Measurements from ENCODE around the gene FOXP1.

Gene FOXP1

DNA sequence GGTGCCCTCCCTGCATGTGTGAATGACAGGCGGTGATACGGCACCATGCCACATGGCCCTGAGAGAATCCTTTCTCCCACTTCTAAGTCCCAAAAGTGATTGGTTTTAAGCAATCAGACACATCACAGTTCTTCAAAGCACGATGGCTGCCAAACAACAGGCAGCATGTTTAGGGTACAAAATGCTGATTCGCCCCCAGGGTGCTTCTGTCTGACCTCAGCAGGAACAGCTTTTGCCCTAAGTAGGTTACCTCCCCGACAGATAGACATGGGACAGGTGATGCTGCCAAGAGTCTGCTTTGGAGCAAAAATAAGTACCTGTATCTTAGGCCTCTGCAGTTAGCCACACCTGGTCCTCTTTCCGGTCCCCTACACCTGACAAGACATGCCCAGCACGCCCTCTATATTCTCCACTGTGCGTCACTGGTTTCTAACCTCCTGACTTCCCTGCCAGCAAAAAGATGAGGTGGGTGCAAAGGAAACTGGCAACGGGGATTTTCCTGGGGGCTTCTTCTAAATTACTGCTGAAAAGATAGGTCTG lies 549.8 kb downstream of the FOXP1 start:
- Histone ChIP-seq H3K4me1 (ENCODE audit: control insufficient read depth in 5 of 5, insufficient read depth in 5 of 5, low read length in 5 of 5) (peaks cover 5 to 39% (median 33%) of the 10 kb centered on the region in 5 donors), H3K27me3 (ENCODE audit: control insufficient read depth in 5 of 5, insufficient read depth in 4 of 5, low read length in 5 of 5) (no peaks in the 10 kb centered on the region), H3K27ac (ENCODE audit: low read depth, low read length) (no peak overlapping the region), H3K9ac (ENCODE audit: low read length in 5 of 5) (no peak overlapping the region), H3K36me3 (ENCODE audit: control insufficient read depth in 5 of 5, insufficient read depth in 5 of 5, low read length in 5 of 5) (peaks cover 15 to 28% (median 16%) of the 10 kb centered on the region in 5 donors), H3K4me3 (ENCODE audit: low read depth in 1 of 5, low read length in 5 of 5) (no peak overlapping the region), H3K9me3 (ENCODE audit: control insufficient read depth in 5 of 5, low read length in 5 of 5) (no peaks in the 10 kb centered on the region)

DNA sequence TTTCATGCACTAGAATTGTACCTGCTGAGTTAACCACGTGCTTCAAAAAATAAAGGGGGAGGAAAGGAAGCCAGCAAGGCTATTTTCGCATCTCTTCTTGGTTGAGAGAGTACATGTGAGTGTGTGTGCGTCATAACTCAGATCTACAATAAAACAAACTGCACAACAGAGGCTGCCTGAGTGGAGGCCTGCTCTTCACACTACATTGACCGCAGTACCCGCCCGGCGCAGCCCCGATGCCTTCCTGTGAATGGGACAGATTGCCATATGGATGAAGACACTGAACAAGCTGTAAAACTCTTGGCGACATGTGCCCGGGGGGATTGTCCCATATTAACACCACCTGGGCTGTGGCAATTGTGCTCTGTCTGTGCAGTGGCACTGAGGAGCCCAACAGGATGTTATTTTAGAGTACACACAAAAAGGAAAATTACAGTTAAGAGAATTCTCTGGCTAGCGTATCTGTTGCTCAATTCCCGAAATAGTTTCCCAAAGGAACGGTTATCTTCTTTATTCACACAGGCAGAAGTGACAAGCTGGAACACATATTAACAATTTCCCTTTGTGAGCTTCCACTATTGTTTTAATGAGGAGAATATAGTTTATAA lies 551.5 kb downstream of the FOXP1 start:
- H3K9ac ChIP-seq (ENCODE audit: low read length in 5 of 5) = peak overlapping the region in 3 of 5 donors; percentile 2 to 24 (median 21)
- peak overlapping the region in 1 of 5 donors; percentile 16 for H3K4me3 ChIP-seq (ENCODE audit: low read depth in 1 of 5, low read length in 5 of 5)
- H3K4me1 ChIP-seq (ENCODE audit: control insufficient read depth in 5 of 5, insufficient read depth in 5 of 5, low read length in 5 of 5) = peaks cover 5 to 39% (median 33%) of the 10 kb centered on the region in 5 donors
- peak overlapping the region; percentile 54 for H3K27ac ChIP-seq (ENCODE audit: low read depth, low read length)
- peaks cover 4 to 15% (median 8%) of the 10 kb centered on the region in 5 donors for H3K36me3 ChIP-seq (ENCODE audit: control insufficient read depth in 5 of 5, insufficient read depth in 5 of 5, low read length in 5 of 5)
- H3K27me3 ChIP-seq (ENCODE audit: control insufficient read depth in 5 of 5, insufficient read depth in 4 of 5, low read length in 5 of 5) = no peaks in the 10 kb centered on the region
- no peaks in the 10 kb centered on the region for H3K9me3 ChIP-seq (ENCODE audit: control insufficient read depth in 5 of 5, low read length in 5 of 5)

DNA sequence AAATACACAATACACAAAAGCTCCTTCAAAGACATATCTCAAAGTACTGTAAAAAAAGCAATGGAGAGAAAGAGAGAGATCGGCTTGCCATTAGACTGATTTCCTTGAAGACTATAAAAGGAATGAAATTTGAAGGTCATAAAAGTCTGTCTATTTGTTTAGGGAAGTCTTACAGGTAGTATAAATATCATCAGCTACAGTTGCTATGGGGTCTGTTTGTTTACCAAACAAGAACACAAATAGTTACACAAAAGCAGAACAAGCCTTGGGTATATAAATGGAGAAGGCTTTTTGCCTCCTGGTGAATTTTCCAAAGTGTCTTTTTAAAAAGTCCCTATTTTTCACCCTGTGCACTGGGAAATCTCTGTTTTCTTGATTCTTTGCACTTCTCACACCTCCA lies 552.3 kb downstream of the FOXP1 start:
- Histone ChIP-seq H3K4me1 (ENCODE audit: control insufficient read depth in 5 of 5, insufficient read depth in 5 of 5, low read length in 5 of 5) (peaks cover 5 to 39% (median 37%) of the 10 kb centered on the region in 5 donors), H3K36me3 (ENCODE audit: control insufficient read depth in 5 of 5, insufficient read depth in 5 of 5, low read length in 5 of 5) (peaks cover 2 to 17% (median 8%) of the 10 kb centered on the region in 5 donors), H3K4me3 (ENCODE audit: low read depth in 1 of 5, low read length in 5 of 5) (no peak overlapping the region), H3K27me3 (ENCODE audit: control insufficient read depth in 5 of 5, insufficient read depth in 4 of 5, low read length in 5 of 5) (no peaks in the 10 kb centered on the region), H3K27ac (ENCODE audit: low read depth, low read length) (no peak overlapping the region), H3K9ac (ENCODE audit: low read length in 5 of 5) (no peak overlapping the region), H3K9me3 (ENCODE audit: control insufficient read depth in 5 of 5, low read length in 5 of 5) (no peaks in the 10 kb centered on the region)

DNA sequence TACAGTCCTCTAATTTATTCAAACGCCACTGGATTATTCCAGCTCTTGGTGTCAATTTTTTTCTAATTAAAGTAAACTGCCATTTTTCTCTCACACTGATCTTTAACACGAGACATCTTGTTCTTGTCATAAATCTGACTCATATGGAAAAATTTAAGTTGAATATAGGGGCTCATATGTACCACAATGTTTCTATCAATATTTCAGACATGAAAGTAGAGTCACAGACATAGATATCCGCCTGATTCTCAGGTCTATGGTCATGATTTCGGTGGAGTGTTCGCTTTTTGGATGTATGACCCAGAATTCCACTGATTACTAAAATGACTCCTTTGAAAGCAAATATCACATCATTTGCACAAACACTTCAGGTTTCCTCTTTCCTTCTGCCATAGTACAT lies 552.8 kb downstream of the FOXP1 start:
- H3K9ac ChIP-seq (ENCODE audit: low read length in 5 of 5) = no peak overlapping the region
- no peak overlapping the region for H3K4me3 ChIP-seq (ENCODE audit: low read depth in 1 of 5, low read length in 5 of 5)
- H3K4me1 ChIP-seq (ENCODE audit: control insufficient read depth in 5 of 5, insufficient read depth in 5 of 5, low read length in 5 of 5) = peaks cover 5 to 39% (median 37%) of the 10 kb centered on the region in 5 donors
- peaks cover 1 to 17% (median 7%) of the 10 kb centered on the region in 5 donors for H3K36me3 ChIP-seq (ENCODE audit: control insufficient read depth in 5 of 5, insufficient read depth in 5 of 5, low read length in 5 of 5)
- no peaks in the 10 kb centered on the region for H3K27me3 ChIP-seq (ENCODE audit: control insufficient read depth in 5 of 5, insufficient read depth in 4 of 5, low read length in 5 of 5)
- H3K27ac ChIP-seq (ENCODE audit: low read depth, low read length) = no peak overlapping the region
- no peaks in the 10 kb centered on the region for H3K9me3 ChIP-seq (ENCODE audit: control insufficient read depth in 5 of 5, low read length in 5 of 5)

DNA sequence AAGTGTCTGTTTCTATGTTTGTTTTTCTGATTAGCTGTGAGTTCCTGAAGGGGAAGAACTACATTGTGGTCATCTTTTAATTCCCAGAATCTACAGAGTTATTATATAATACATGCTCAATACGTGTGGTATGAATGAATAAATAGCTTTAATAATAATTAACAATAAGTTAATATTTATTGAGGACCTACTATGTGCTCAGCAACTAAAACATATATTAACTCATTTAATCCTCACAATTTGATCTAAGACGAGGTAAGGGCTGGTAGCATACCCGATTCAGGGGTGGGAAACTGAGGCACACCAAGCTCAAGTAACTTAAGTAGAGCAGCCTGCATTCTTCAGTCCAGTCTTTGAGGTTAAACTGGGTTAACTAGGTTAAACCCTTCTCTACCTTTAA lies 553.8 kb downstream of the FOXP1 start:
- Histone ChIP-seq H3K9me3 (ENCODE audit: control insufficient read depth in 5 of 5, low read length in 5 of 5) (no peaks in the 10 kb centered on the region), H3K4me3 (ENCODE audit: low read depth in 1 of 5, low read length in 5 of 5) (no peak overlapping the region), H3K9ac (ENCODE audit: low read length in 5 of 5) (no peak overlapping the region), H3K27ac (ENCODE audit: low read depth, low read length) (no peak overlapping the region), H3K27me3 (ENCODE audit: control insufficient read depth in 5 of 5, insufficient read depth in 4 of 5, low read length in 5 of 5) (no peaks in the 10 kb centered on the region), H3K36me3 (ENCODE audit: control insufficient read depth in 5 of 5, insufficient read depth in 5 of 5, low read length in 5 of 5) (peaks cover 0 to 14% (median 7%) of the 10 kb centered on the region in 5 donors), H3K4me1 (ENCODE audit: control insufficient read depth in 5 of 5, insufficient read depth in 5 of 5, low read length in 5 of 5) (peaks cover 5 to 46% (median 43%) of the 10 kb centered on the region in 5 donors)

DNA sequence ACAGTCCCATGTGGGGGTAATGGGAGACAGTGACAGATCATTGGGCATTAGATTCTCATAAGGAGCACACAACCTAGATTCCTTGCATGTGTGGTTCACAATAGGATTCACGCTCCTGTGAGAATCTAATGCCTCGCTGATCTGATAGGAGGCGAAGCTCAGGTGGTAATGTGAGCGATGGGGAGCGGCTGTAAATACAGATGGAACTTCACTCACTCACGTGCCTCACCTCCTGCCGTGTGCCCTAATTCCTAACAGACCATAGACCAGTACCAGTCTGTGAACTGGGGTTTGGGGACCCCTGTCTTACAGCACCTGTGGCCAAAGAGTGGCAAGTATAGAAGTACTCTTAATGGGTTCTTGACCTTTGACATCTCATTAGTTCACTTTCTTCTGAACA lies 554.7 kb downstream of the FOXP1 start:
- H3K27ac ChIP-seq (ENCODE audit: low read depth, low read length) = no peak overlapping the region
- H3K9me3 ChIP-seq (ENCODE audit: control insufficient read depth in 5 of 5, low read length in 5 of 5) = no peaks in the 10 kb centered on the region
- peaks cover 5 to 49% (median 45%) of the 10 kb centered on the region in 5 donors for H3K4me1 ChIP-seq (ENCODE audit: control insufficient read depth in 5 of 5, insufficient read depth in 5 of 5, low read length in 5 of 5)
- H3K4me3 ChIP-seq (ENCODE audit: low read depth in 1 of 5, low read length in 5 of 5) = no peak overlapping the region
- no peak overlapping the region for H3K9ac ChIP-seq (ENCODE audit: low read length in 5 of 5)
- no peaks in the 10 kb centered on the region for H3K27me3 ChIP-seq (ENCODE audit: control insufficient read depth in 5 of 5, insufficient read depth in 4 of 5, low read length in 5 of 5)
- H3K36me3 ChIP-seq (ENCODE audit: control insufficient read depth in 5 of 5, insufficient read depth in 5 of 5, low read length in 5 of 5) = peaks cover under 1 to 12% (median 5%) of the 10 kb centered on the region in 5 donors

DNA sequence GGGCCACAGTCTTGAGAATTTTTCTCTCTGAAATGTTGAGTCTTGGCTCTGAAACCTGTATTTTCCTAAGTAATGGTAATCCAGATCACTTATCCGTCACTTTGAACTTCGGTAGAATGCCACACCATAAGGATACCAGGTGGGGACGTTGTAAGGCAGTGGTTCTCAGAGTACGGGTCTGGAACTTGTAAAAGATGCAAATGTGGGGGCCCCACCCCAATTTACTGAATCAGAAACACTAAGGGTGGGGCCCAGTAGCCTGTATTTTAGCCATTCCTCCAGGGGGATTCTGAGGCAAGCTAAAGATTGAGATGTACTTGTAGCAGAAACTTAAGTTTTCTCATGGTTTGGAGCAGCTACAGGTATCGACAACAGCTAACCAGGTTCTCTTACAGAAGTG lies 555.3 kb downstream of the FOXP1 start:
- Histone ChIP-seq H3K4me1 (ENCODE audit: control insufficient read depth in 5 of 5, insufficient read depth in 5 of 5, low read length in 5 of 5) (peaks cover 5 to 49% (median 45%) of the 10 kb centered on the region in 5 donors), H3K27me3 (ENCODE audit: control insufficient read depth in 5 of 5, insufficient read depth in 4 of 5, low read length in 5 of 5) (no peaks in the 10 kb centered on the region), H3K9ac (ENCODE audit: low read length in 5 of 5) (no peak overlapping the region), H3K4me3 (ENCODE audit: low read depth in 1 of 5, low read length in 5 of 5) (no peak overlapping the region), H3K36me3 (ENCODE audit: control insufficient read depth in 5 of 5, insufficient read depth in 5 of 5, low read length in 5 of 5) (peaks cover 5 to 8% (median 6%) of the 10 kb centered on the region in 5 donors), H3K9me3 (ENCODE audit: control insufficient read depth in 5 of 5, low read length in 5 of 5) (no peaks in the 10 kb centered on the region), H3K27ac (ENCODE audit: low read depth, low read length) (no peak overlapping the region)

DNA sequence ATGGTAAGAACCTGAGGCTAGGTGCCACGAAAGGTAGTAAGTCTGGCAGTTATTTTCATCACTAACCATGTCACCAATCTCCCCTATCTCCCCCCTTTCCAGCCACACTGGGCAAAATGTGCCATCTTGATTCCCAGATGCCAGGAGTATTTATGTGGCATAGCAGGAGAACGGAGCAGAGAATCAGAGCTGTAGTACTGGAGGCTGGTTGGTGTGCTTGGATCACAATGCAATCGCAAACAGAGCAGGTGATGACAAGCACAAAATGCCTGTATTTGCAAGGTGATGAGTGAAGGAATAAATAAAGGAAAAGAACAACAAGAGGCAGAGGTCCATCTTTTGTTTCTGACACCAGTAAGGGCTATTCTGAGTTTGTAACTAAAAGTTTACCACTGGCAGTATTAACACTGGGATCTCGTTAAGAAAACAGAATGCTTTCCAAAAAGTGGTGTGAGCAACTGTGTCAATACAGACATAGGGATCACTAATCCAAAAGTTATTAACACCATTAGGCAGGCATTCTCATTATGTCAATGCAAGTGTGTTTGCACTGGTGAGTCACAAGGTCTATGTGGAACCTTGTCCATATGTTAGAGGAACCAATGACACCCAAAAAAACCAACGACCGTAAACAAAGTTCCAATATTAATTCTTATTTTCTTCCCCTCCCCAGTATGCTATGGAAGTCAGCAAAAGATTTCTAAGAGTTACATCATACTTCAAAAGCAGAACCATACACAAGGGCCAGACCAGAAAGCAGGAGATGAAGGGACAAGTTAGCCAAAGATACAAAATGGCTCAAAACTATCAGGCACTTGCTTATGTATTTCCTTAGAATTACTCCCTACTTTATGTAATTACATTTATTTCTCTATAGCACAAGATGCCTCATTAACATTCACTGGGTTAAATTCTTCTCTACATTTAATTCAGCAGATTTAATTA lies 556.6 kb downstream of the FOXP1 start:
- peaks cover under 1 to 37% (median 35%) of the 10 kb centered on the region in 5 donors for H3K4me1 ChIP-seq (ENCODE audit: control insufficient read depth in 5 of 5, insufficient read depth in 5 of 5, low read length in 5 of 5)
- H3K9ac ChIP-seq (ENCODE audit: low read length in 5 of 5) = no peak overlapping the region
- peaks cover 5 to 11% (median 7%) of the 10 kb centered on the region in 5 donors for H3K36me3 ChIP-seq (ENCODE audit: control insufficient read depth in 5 of 5, insufficient read depth in 5 of 5, low read length in 5 of 5)
- no peaks in the 10 kb centered on the region for H3K9me3 ChIP-seq (ENCODE audit: control insufficient read depth in 5 of 5, low read length in 5 of 5)
- H3K4me3 ChIP-seq (ENCODE audit: low read depth in 1 of 5, low read length in 5 of 5) = no peak overlapping the region
- H3K27ac ChIP-seq (ENCODE audit: low read depth, low read length) = peak overlapping the region; percentile 17
- H3K27me3 ChIP-seq (ENCODE audit: control insufficient read depth in 5 of 5, insufficient read depth in 4 of 5, low read length in 5 of 5) = no peaks in the 10 kb centered on the region

DNA sequence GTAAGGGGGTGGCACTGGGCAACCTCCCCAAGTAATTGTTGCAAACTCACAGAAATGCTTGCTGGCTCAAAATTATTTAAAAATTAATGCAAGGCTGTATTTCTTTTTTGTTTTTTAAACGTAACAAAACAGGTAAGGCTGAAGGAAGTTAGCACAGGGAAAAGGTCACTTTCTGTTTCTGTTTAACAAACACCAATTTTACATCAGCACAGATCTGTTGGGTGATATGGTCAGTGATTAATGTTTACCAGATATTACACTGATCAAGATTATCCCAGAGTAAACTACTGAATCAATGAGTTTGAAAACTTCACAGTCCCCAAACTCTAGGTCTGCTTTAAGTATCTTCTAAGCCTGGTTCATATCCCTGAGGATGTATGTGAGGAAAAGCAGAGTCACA lies 558.0 kb downstream of the FOXP1 start:
- peaks cover 5 to 11% (median 7%) of the 10 kb centered on the region in 5 donors for H3K36me3 ChIP-seq (ENCODE audit: control insufficient read depth in 5 of 5, insufficient read depth in 5 of 5, low read length in 5 of 5)
- no peaks in the 10 kb centered on the region for H3K27me3 ChIP-seq (ENCODE audit: control insufficient read depth in 5 of 5, insufficient read depth in 4 of 5, low read length in 5 of 5)
- no peak overlapping the region for H3K4me3 ChIP-seq (ENCODE audit: low read depth in 1 of 5, low read length in 5 of 5)
- H3K9ac ChIP-seq (ENCODE audit: low read length in 5 of 5) = no peak overlapping the region
- peaks cover 0 to 28% (median 23%) of the 10 kb centered on the region in 5 donors for H3K4me1 ChIP-seq (ENCODE audit: control insufficient read depth in 5 of 5, insufficient read depth in 5 of 5, low read length in 5 of 5)
- H3K27ac ChIP-seq (ENCODE audit: low read depth, low read length) = peak overlapping the region; percentile 55
- H3K9me3 ChIP-seq (ENCODE audit: control insufficient read depth in 5 of 5, low read length in 5 of 5) = no peaks in the 10 kb centered on the region

DNA sequence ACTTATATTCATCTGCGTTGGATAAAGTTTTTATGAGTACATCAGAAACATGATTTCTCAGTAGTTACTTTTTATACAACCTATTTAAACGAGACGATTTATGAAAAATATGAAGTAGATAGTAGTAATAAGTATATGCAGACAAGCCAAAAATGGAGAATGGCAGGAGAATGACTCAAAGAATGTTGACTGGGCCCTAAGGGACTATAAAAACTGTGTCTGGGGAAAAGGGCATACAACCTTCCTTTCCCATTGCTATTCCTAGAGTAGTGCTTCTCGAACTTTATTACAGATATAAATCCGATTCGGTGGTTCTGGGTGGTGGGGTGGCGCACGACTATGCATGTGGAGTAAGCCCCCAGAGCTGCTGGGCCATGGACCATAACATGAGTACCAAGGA lies 558.5 kb downstream of the FOXP1 start:
- Histone ChIP-seq H3K27ac (ENCODE audit: low read depth, low read length) (peak overlapping the region; percentile 55), H3K4me1 (ENCODE audit: control insufficient read depth in 5 of 5, insufficient read depth in 5 of 5, low read length in 5 of 5) (peaks cover 0 to 25% (median 18%) of the 10 kb centered on the region in 5 donors), H3K27me3 (ENCODE audit: control insufficient read depth in 5 of 5, insufficient read depth in 4 of 5, low read length in 5 of 5) (no peaks in the 10 kb centered on the region), H3K9me3 (ENCODE audit: control insufficient read depth in 5 of 5, low read length in 5 of 5) (no peaks in the 10 kb centered on the region), H3K9ac (ENCODE audit: low read length in 5 of 5) (no peak overlapping the region), H3K4me3 (ENCODE audit: low read depth in 1 of 5, low read length in 5 of 5) (no peak overlapping the region), H3K36me3 (ENCODE audit: control insufficient read depth in 5 of 5, insufficient read depth in 5 of 5, low read length in 5 of 5) (peaks cover 5 to 11% (median 7%) of the 10 kb centered on the region in 5 donors)

All from subcutaneous abdominal adipose tissue (tissue), 5 donors.